DOHH2 (cell line): ENCODE measurements around the gene UNC13A.
A peak's percentile ranks its signal among the peaks of the same experiment; 100 is the strongest.

Experiments
- H3F3A ChIP-seq: fragments of 200-600 bp; sonication (generic), shearing (Covaris generic); 2 replicates; pipeline ENCODE4 v1.6.0; 2016; ENCODE audit warnings: antibody characterized with exemption, mild to moderate bottlenecking; ENCODE audit not compliant: control insufficient read depth, insufficient read depth
- H3K27ac ChIP-seq: fragments of 200-600 bp; sonication (generic); 2 replicates; pipeline ENCODE4 v1.5.1; 2014; ENCODE audit warnings: low read depth, mild to moderate bottlenecking, low read length, moderate library complexity
- H3K27me3 ChIP-seq: fragments of 200-600 bp; sonication (generic); 2 replicates; pipeline ENCODE4 v1.6.1; 2014; ENCODE audit warnings: mild to moderate bottlenecking, low read length, mixed read lengths; ENCODE audit not compliant: control insufficient read depth
- H3K36me3 ChIP-seq: fragments of 200-600 bp; sonication (generic); 2 replicates; pipeline ENCODE4 v1.6.1; 2014; ENCODE audit warnings: mild to moderate bottlenecking, low read length, moderate library complexity, mixed read lengths; ENCODE audit not compliant: control insufficient read depth
- H3K4me1 ChIP-seq: fragments of 200-600 bp; sonication (generic); 2 replicates; pipeline ENCODE4 v1.6.1; 2014; ENCODE audit warnings: mild to moderate bottlenecking, low read length, mixed read lengths; ENCODE audit not compliant: control insufficient read depth
- H3K4me2 ChIP-seq: fragments of 200-600 bp; sonication (generic); 2 replicates; pipeline ENCODE4 v1.6.0; 2014; ENCODE audit warnings: mild to moderate bottlenecking, low read length, moderate library complexity
- H3K4me3 ChIP-seq: fragments of 200-600 bp; sonication (generic); 2 replicates; pipeline ENCODE4 v1.5.1; 2014; ENCODE audit warnings: mild to moderate bottlenecking, low read length, mixed read lengths
- H3K79me2 ChIP-seq: fragments of 200-600 bp; sonication (generic); 2 replicates; pipeline ENCODE4 v1.6.1; 2014; ENCODE audit warnings: mild to moderate bottlenecking, low read length, mixed read lengths; ENCODE audit not compliant: control insufficient read depth
- H3K9me2 ChIP-seq: fragments of 200-600 bp; sonication (generic); replicated peaks from 2 replicates; pipeline ENCODE4 v1.6.1; 2014; ENCODE audit warnings: mild to moderate bottlenecking, low read length, mixed read lengths; ENCODE audit not compliant: control insufficient read depth
- H3K9me3 ChIP-seq: fragments of 200-600 bp; sonication (generic); 2 replicates; pipeline ENCODE4 v1.6.1; 2014; ENCODE audit warnings: antibody characterized with exemption, low read length, mixed read lengths; ENCODE audit not compliant: control insufficient read depth, insufficient read depth
- H4K20me1 ChIP-seq: fragments of 200-600 bp; sonication (generic); 2 replicates; pipeline ENCODE4 v1.6.0; 2014; ENCODE audit warnings: low read depth, mild to moderate bottlenecking, antibody characterized with exemption, low read length, moderate library complexity; ENCODE audit not compliant: control insufficient read depth, insufficient read depth
- EZH2phosphoT487 ChIP-seq: fragments of 200-600 bp; sonication (generic); IDR thresholded peaks from 2 replicates; pipeline ENCODE4 v1.6.1; 2017; ENCODE audit warnings: borderline replicate concordance, mild to moderate bottlenecking, antibody characterized with exemption, low read length, moderate library complexity, mixed read lengths
- TF ChIP-seq, protein P1 (sequence below): fragments of 200-600 bp; sonication (generic); IDR thresholded peaks from one replicate; pipeline ENCODE4 v1.5.1; 2014; ENCODE audit warnings: antibody characterized with exemption, mild to moderate bottlenecking, low read depth, low read length; ENCODE audit not compliant: poor library complexity, severe bottlenecking

UNC13A gene

DNA sequence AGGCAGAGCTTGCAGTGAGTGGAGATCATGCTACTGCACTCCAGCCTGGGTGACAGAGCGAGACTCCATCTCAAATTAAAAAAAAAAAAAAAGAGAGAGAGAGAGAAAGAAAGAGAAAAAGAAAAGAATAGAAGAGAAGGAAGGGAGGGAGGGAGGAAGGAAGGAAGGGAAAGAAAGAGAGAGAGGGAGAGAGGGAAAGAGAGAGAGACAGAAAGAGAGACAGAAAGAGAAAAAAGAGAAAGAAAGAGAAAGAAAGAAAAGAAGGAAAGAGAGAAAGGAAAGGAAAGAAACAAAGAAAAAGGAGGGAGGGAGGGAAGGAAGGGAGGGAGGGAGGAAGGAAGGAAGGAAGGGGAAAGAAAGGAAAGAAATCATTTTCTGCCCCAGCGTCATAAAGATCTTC, 7.0 kb upstream of the UNC13A start:
- Histone ChIP-seq H4K20me1 (no peaks in the 10 kb centered on the region), H3K27ac (no peak overlapping the region), H3K4me3 (no peak overlapping the region), H3K27me3 (peaks cover 23% of the 10 kb centered on the region), H3K79me2 (no peaks in the 10 kb centered on the region), H3K9me2 (no peaks in the 10 kb centered on the region), H3K36me3 (no peaks in the 10 kb centered on the region), H3F3A (no peaks in the 10 kb centered on the region), H3K4me1 (no peaks in the 10 kb centered on the region), H3K9me3 (no peaks in the 10 kb centered on the region), H3K4me2 (no peak overlapping the region)
- TF ChIP-seq EZH2phosphoT487, result no peak
- TF ChIP-seq, protein P1, sequence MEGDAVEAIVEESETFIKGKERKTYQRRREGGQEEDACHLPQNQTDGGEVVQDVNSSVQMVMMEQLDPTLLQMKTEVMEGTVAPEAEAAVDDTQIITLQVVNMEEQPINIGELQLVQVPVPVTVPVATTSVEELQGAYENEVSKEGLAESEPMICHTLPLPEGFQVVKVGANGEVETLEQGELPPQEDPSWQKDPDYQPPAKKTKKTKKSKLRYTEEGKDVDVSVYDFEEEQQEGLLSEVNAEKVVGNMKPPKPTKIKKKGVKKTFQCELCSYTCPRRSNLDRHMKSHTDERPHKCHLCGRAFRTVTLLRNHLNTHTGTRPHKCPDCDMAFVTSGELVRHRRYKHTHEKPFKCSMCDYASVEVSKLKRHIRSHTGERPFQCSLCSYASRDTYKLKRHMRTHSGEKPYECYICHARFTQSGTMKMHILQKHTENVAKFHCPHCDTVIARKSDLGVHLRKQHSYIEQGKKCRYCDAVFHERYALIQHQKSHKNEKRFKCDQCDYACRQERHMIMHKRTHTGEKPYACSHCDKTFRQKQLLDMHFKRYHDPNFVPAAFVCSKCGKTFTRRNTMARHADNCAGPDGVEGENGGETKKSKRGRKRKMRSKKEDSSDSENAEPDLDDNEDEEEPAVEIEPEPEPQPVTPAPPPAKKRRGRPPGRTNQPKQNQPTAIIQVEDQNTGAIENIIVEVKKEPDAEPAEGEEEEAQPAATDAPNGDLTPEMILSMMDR, result no peak

DNA sequence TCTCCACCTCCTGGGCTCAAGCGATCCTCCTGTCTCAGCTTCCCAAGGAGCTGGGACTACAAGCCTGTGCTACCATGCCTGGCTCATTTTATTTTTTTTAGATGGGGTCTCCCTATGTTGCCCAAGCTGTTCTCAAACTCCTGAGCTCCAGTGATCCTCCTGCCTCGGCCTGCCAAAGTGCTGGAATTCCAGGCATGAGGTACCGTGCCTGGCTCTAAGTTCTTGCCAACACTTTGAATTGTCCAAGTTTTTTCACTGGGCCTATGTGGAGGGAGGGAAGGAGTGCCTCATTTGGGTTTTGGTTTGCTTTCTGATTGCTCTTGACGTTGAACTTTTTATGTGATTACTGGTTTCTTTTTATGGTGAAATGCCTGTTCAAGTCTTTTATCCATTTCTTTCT, 4.4 kb upstream of the UNC13A start:
- H4K20me1 ChIP-seq, result no peaks in the 10 kb centered on the region
- H3K9me2 ChIP-seq, result no peaks in the 10 kb centered on the region
- H3K27ac ChIP-seq, result no peak overlapping the region
- peaks cover 24% of the 10 kb centered on the region for H3K27me3 ChIP-seq
- H3K4me2 ChIP-seq, result no peak overlapping the region
- H3K9me3 ChIP-seq, result no peaks in the 10 kb centered on the region
- H3K4me3 ChIP-seq, result no peak overlapping the region
- no peaks in the 10 kb centered on the region for H3F3A ChIP-seq
- no peaks in the 10 kb centered on the region for H3K36me3 ChIP-seq
- TF ChIP-seq, protein P1, result no peak
- no peak for TF ChIP-seq EZH2phosphoT487
- no peaks in the 10 kb centered on the region for H3K79me2 ChIP-seq
- no peaks in the 10 kb centered on the region for H3K4me1 ChIP-seq

DNA sequence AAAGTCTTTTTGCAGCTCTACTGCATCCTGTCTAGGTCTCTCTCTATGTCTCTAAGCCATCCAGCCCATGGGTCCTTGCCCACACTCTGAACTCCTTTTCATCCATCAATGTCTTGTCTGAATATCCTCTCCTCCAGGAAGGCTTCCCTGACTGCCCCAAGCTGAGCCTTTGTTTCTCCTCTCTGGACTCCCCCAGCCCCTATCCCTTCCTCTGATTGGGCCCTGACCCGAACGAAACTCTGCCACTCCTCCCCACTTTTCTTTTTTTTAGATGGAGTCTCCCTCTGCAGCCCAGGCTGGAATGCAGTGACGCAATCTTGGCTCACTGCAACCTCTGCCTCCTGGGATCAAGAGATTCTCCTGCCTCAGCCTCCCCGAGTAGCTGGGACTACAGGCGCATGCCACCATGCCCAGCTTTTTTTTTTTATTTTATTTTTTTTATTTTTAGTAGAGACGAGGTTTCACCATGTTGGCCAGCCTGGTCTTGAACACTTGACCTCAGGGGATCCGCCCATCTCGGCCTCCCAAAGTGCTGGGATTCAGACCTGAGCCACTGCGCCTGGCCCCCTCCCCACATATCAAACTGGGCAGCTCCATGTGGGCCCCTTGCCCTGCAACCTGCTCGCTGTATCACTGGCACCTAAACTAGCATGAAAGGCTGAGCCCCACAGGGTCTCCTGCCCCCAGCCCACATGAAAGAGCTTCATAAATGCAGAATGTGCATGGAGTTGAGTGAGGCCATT, 870 bp upstream of the UNC13A start:
- no peak for TF ChIP-seq EZH2phosphoT487
- TF ChIP-seq, protein P1, result peak; percentile 13
- Histone ChIP-seq H4K20me1 (no peaks in the 10 kb centered on the region), H3K4me3 (no peak overlapping the region), H3K27ac (no peak overlapping the region), H3K4me2 (no peak overlapping the region), H3F3A (no peaks in the 10 kb centered on the region), H3K9me3 (no peaks in the 10 kb centered on the region), H3K9me2 (no peaks in the 10 kb centered on the region), H3K4me1 (peaks cover 6% of the 10 kb centered on the region; the same call in 1 of the 2 replicates), H3K36me3 (no peaks in the 10 kb centered on the region), H3K79me2 (no peaks in the 10 kb centered on the region), H3K27me3 (peaks cover 43% of the 10 kb centered on the region)
